DOHH2 (cell line): ENCODE measurements around the gene DCBLD2.

Experiments
- CTCF ChIP-seq: fragments of 200-600 bp; sonication (generic); IDR thresholded peaks from one replicate; pipeline ENCODE4 v1.5.1; 2014; ENCODE audit warnings: antibody characterized with exemption, mild to moderate bottlenecking, low read depth, low read length; ENCODE audit not compliant: poor library complexity, severe bottlenecking
- EZH2phosphoT487 ChIP-seq: fragments of 200-600 bp; sonication (generic); IDR thresholded peaks from 2 replicates; pipeline ENCODE4 v1.6.1; 2017; ENCODE audit warnings: borderline replicate concordance, mild to moderate bottlenecking, antibody characterized with exemption, low read length, moderate library complexity, mixed read lengths

- TF ChIP-seq CTCF (no peak), EZH2phosphoT487 (no peak)
Observed at GRCh38 chr3:98920166-98920565, 18.7 kb upstream of the DCBLD2 start.
